Measurements from ENCODE around the gene CABCOCO1. TPM values are rescaled to one million over a fixed set of nuclear protein-coding genes. Genes with fewer than 3 reads are reported as not detected.
A peak's percentile ranks its signal among the peaks of the same experiment; 100 is the strongest.

CABCOCO1 gene
- total RNA-seq, 4 donors from 2014 or later: not detected

DNA sequence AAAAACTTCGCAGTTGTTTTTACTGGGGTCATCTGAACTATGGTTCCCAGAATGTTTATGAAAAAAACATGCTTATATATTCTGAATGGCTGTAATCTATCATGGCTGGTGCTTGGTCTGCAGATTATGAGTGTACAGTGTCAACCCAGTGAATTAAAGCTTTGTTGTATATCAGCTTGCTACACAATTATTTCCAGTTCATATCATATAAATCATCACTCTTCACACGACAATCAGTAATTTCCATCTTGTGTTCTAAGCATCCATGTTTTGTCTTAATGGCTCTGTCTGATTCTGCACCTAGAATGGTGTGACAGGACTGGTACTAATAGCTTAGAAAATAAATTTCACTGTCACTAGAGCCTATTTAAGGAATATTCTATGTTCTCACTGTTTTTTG, 83.6 kb downstream of the CABCOCO1 start:
- WGBS: 68% methylated on average over 2 of the region's 2 CpGs
- no peak overlapping the region for H3K4me3 ChIP-seq

DNA sequence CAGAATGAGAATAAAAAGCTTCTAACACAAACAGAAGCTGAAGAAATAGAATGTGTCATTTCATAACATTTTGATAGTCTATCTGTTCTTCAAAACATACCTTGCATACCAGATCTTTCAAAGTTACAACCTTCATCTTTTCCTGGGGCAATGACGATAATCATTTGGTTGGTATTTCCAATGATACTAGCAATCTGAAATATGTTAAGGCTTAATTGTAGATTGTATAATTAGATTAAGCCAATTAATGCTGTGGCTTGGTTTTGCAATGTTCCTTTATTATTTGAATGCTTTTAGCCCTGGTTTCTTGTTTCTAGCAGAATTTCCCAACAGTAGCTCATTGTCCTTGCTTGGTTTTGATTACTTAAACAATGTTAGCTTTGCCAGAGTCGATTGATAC, 84.6 kb downstream of the CABCOCO1 start:
- Histone ChIP-seq H3K27me3 (no peaks in the 10 kb centered on the region), H3K36me3 (no peaks in the 10 kb centered on the region), H3K27ac (no peak overlapping the region), H3K4me3 (no peak overlapping the region), H3K4me1 (peaks cover 20% of the 10 kb centered on the region), H3K9me3 (no peaks in the 10 kb centered on the region)
- WGBS: 52% methylated on average over 2 of the region's 2 CpGs
- no peak for DNase-seq (ENCODE audit: low spot score in 2 of 2)
- TF ChIP-seq POLR2AphosphoS5 (IDR thresholded peaks at IDR 0.05): no peak
- no peak for TF ChIP-seq POLR2A (IDR thresholded peaks at IDR 0.05)
- no peak for TF ChIP-seq EP300 (IDR thresholded peaks at IDR 0.05)
- TF ChIP-seq, protein P1, sequence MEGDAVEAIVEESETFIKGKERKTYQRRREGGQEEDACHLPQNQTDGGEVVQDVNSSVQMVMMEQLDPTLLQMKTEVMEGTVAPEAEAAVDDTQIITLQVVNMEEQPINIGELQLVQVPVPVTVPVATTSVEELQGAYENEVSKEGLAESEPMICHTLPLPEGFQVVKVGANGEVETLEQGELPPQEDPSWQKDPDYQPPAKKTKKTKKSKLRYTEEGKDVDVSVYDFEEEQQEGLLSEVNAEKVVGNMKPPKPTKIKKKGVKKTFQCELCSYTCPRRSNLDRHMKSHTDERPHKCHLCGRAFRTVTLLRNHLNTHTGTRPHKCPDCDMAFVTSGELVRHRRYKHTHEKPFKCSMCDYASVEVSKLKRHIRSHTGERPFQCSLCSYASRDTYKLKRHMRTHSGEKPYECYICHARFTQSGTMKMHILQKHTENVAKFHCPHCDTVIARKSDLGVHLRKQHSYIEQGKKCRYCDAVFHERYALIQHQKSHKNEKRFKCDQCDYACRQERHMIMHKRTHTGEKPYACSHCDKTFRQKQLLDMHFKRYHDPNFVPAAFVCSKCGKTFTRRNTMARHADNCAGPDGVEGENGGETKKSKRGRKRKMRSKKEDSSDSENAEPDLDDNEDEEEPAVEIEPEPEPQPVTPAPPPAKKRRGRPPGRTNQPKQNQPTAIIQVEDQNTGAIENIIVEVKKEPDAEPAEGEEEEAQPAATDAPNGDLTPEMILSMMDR (IDR thresholded peaks at IDR 0.05): no peak

More for the DNA sequence above, 83.6 kb downstream of the CABCOCO1 start:
- TF ChIP-seq POLR2AphosphoS5 (IDR thresholded peaks at IDR 0.05): no peak
- TF ChIP-seq POLR2A (IDR thresholded peaks at IDR 0.05): no peak
- no peak for TF ChIP-seq EP300 (IDR thresholded peaks at IDR 0.05)
- TF ChIP-seq, protein P1 (IDR thresholded peaks at IDR 0.05): no peak
- H3K4me1 ChIP-seq: peaks cover 11% of the 10 kb centered on the region
- H3K9me3 ChIP-seq: no peaks in the 10 kb centered on the region
- no peaks in the 10 kb centered on the region for H3K27me3 ChIP-seq
- DNase-seq (ENCODE audit: low spot score in 2 of 2): no peak
- no peak overlapping the region for H3K27ac ChIP-seq
- no peaks in the 10 kb centered on the region for H3K36me3 ChIP-seq

DNA sequence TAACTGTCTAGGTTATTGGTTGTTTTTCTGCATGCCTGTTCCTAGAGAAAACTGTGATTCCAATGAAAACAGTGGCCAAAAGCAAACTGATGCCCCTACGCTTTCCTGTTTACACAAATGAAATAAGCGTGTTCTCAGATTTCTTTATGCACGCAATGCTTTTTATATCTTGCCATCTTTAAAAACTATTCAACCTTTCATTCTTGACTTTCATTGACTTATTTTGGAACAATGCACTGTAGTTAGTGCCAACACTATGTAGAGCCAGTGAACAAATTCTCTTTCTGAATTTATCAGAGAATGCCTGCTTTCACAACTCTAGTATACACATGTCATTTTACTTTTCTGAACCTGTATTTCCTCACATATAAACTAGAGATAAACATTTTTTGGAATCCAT, 86.6 kb downstream of the CABCOCO1 start:
- no peak for DNase-seq (ENCODE audit: low spot score in 2 of 2)
- Histone ChIP-seq H3K4me1 (peaks cover 32% of the 10 kb centered on the region), H3K36me3 (no peaks in the 10 kb centered on the region), H3K27ac (no peak overlapping the region), H3K9me3 (no peaks in the 10 kb centered on the region), H3K27me3 (no peaks in the 10 kb centered on the region), H3K4me3 (no peak overlapping the region)
- TF ChIP-seq, protein P1 (IDR thresholded peaks at IDR 0.05): no peak
- TF ChIP-seq POLR2AphosphoS5 (IDR thresholded peaks at IDR 0.05) (no peak), POLR2A (IDR thresholded peaks at IDR 0.05) (no peak), EP300 (IDR thresholded peaks at IDR 0.05) (no peak)
- 38% methylated on average over 3 of the region's 3 CpGs for WGBS

DNA sequence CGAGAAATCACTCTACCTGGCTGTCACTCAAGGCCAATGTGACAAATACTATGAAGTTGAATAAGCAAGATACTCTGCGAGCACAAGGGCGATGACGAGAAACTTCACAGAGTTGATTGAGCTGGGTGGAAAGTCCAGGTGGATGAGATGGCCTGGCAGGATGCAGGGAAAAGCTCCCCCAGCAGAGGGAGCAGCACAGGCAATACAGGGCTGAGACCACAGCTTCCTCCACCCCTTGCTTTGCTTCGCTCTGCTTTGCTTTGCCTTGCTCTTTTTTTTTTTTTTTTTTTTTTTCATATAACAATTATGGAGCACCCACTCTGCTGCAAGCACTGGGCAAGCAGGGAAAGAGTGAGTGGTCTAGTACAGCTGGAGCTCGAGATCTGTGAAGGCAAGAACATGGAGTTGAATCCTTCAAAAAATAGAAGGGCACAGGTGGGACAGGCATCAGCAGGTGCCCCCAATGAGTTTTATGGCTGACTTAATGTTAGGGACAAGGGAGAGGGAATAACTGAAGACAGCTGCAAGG, 88.3 kb downstream of the CABCOCO1 start:
- H3K27ac ChIP-seq: no peak overlapping the region

DNA sequence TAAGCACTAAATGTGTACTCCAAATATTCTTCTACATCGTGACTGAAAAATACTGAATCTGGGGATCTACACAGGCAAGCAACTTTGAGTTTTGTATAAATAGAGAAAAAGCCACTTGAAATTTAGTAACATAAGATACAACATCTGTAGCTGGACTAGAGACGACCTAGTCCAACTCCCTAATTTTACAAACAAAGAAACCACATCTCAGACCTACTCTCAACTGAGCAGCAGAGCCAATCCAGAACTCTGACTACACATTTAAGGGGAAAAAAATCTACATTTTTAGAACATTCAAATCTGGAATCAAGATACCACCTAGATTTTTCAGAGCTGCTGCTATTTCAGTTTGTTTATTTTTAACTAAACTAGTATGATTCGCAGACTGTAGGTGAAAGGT, 88.9 kb downstream of the CABCOCO1 start:
- Histone ChIP-seq H3K4me1 (peaks cover 49% of the 10 kb centered on the region), H3K27ac (no peak overlapping the region), H3K4me3 (no peak overlapping the region), H3K9me3 (no peaks in the 10 kb centered on the region), H3K36me3 (no peaks in the 10 kb centered on the region), H3K27me3 (no peaks in the 10 kb centered on the region)
- no peak for DNase-seq (ENCODE audit: low spot score in 2 of 2)
- no peak for TF ChIP-seq POLR2AphosphoS5 (IDR thresholded peaks at IDR 0.05)
- TF ChIP-seq POLR2A (IDR thresholded peaks at IDR 0.05): no peak
- TF ChIP-seq, protein P1 (IDR thresholded peaks at IDR 0.05): no peak
- TF ChIP-seq EP300 (IDR thresholded peaks at IDR 0.05): no peak
- 51% methylated on average over 3 of the region's 3 CpGs for WGBS

More for the DNA sequence above, 88.3 kb downstream of the CABCOCO1 start:
- Histone ChIP-seq H3K9me3 (no peaks in the 10 kb centered on the region), H3K4me1 (peaks cover 48% of the 10 kb centered on the region), H3K36me3 (no peaks in the 10 kb centered on the region), H3K4me3 (no peak overlapping the region), H3K27me3 (no peaks in the 10 kb centered on the region)
- WGBS: 57% methylated on average over 6 of the region's 6 CpGs
- peak; percentile 61 to 79 for DNase-seq (ENCODE audit: low spot score in 2 of 2)
- TF ChIP-seq, protein P1 (IDR thresholded peaks at IDR 0.05): peak; percentile 47 to 61
- TF ChIP-seq EP300 (IDR thresholded peaks at IDR 0.05): no peak
- TF ChIP-seq POLR2AphosphoS5 (IDR thresholded peaks at IDR 0.05): no peak
